CD14-positive monocyte (primary cell): ENCODE data around the gene BHLHE41. TPM values are rescaled to one million over a fixed set of nuclear protein-coding genes. Genes with fewer than 3 reads are reported as not detected.

Experiments used
- DNase-seq, 3 donors: peaks; one replicate each; pipeline ENCODE4 v3.0.0-alpha.2; 2011 to 2022
- H2AFZ ChIP-seq: 2 replicates; pipeline ENCODE4 v1.6.0; 2012; ENCODE audit warnings: mild to moderate bottlenecking, low read depth, low read length, inconsistent platforms; ENCODE audit not compliant: insufficient read depth, poor library complexity, severe bottlenecking
- H3K27ac ChIP-seq, 2 donors: 1 replicate in 1 of 2; 2 replicates in 1 of 2; pipeline ENCODE4 v1.5.1; 2012 to 2013; ENCODE audit warnings: low read length in 2 of 2, control low read depth in 1 of 2, inconsistent platforms in 1 of 2, low read depth in 1 of 2, mild to moderate bottlenecking in 1 of 2
- H3K27me3 ChIP-seq, 2 donors: one replicate each; pipeline versions ENCODE4 v1.6.0 to v1.6.1; 2011 to 2013; ENCODE audit warnings: low read length in 2 of 2; ENCODE audit not compliant: control insufficient read depth in 2 of 2, insufficient read depth in 2 of 2
- H3K36me3 ChIP-seq, 2 donors: replicated peaks in 1 of 2; 1 replicate in 1 of 2; 2 replicates in 1 of 2; pipeline versions ENCODE4 v1.5.1 to v1.6.1; 2012 to 2013; ENCODE audit warnings: low read length in 2 of 2, control low read depth in 1 of 2, inconsistent platforms in 1 of 2, mild to moderate bottlenecking in 1 of 2; ENCODE audit not compliant: insufficient read depth in 2 of 2, control insufficient read depth in 1 of 2
- H3K4me1 ChIP-seq, 2 donors: 1 replicate in 1 of 2; 2 replicates in 1 of 2; pipeline versions ENCODE4 v1.5.1 to v1.6.1; 2012 to 2013; ENCODE audit warnings: low read length in 2 of 2, control low read depth in 1 of 2, inconsistent platforms in 1 of 2, mild to moderate bottlenecking in 1 of 2, moderate library complexity in 1 of 2; ENCODE audit not compliant: insufficient read depth in 2 of 2, control insufficient read depth in 1 of 2
- H3K4me2 ChIP-seq: replicated peaks from 2 replicates; pipeline ENCODE3; 2012; ENCODE audit warnings: low read length, moderate library complexity, mild to moderate bottlenecking; ENCODE audit not compliant: poor library complexity, severe bottlenecking; ENCODE audit errors: extremely low read depth
- H3K4me3 ChIP-seq, 3 experiments: fragments of 200-600 bp in 1 of 3; sonication (generic) in 1 of 3; replicated peaks in 1 of 3; 1 replicate in 2 of 3; 2 replicates in 1 of 3; pipeline ENCODE4 v1.5.1; 2011 to 2013; ENCODE audit warnings: low read length in 3 of 3, mild to moderate bottlenecking in 3 of 3, control low read depth in 2 of 3, low read depth in 2 of 3, inconsistent platforms in 1 of 3, moderate library complexity in 1 of 3
- H3K79me2 ChIP-seq: 2 replicates; pipeline ENCODE4 v1.6.0; 2012; ENCODE audit warnings: mild to moderate bottlenecking, control low read depth, inconsistent platforms, low read length, moderate library complexity; ENCODE audit not compliant: insufficient read depth
- H3K9ac ChIP-seq: 2 replicates; pipeline ENCODE4 v1.6.0; 2017; ENCODE audit warnings: low read length, mild to moderate bottlenecking; ENCODE audit not compliant: insufficient read depth, poor library complexity, severe bottlenecking
- H3K9me3 ChIP-seq, 2 donors: replicated peaks in 1 of 2; 1 replicate in 1 of 2; 2 replicates in 1 of 2; pipeline versions ENCODE4 v1.5.1 to v1.6.1; 2012 to 2013; ENCODE audit warnings: low read length in 2 of 2, control low read depth in 1 of 2; ENCODE audit not compliant: control insufficient read depth in 1 of 2, insufficient read depth in 1 of 2
- H4K20me1 ChIP-seq: 2 replicates; pipeline ENCODE4 v1.6.0; 2012; ENCODE audit warnings: mild to moderate bottlenecking, low read length, control low read depth, moderate library complexity; ENCODE audit not compliant: insufficient read depth
- H3K27ac Mint-ChIP-seq, 7 donors: one replicate each; pipeline ENCODE4 v1.8.0; 2020; ENCODE audit warnings: mild to moderate bottlenecking in 7 of 7, mixed read lengths in 7 of 7, moderate library complexity in 6 of 7, inconsistent platforms in 2 of 7
- H3K27me3 Mint-ChIP-seq, 3 donors: one replicate each; pipeline ENCODE4 v1.8.0; 2021 to 2022; ENCODE audit warnings: low read depth in 3 of 3, mild to moderate bottlenecking in 3 of 3, mixed read lengths in 3 of 3, moderate library complexity in 3 of 3, inconsistent platforms in 1 of 3
- H3K36me3 Mint-ChIP-seq, 2 donors: one replicate each; pipeline ENCODE4 v1.8.0; 2020; ENCODE audit warnings: mixed read lengths in 2 of 2, inconsistent platforms in 1 of 2, mild to moderate bottlenecking in 1 of 2
- H3K4me1 Mint-ChIP-seq: one replicate; pipeline ENCODE4 v1.8.0; 2020; ENCODE audit warnings: mild to moderate bottlenecking, mixed read lengths
- H3K4me3 Mint-ChIP-seq, 2 donors: one replicate each; pipeline ENCODE4 v1.8.0; 2020; ENCODE audit warnings: mild to moderate bottlenecking in 2 of 2, mixed read lengths in 2 of 2, moderate library complexity in 1 of 2
- H3K9me3 Mint-ChIP-seq, 7 donors: one replicate each; pipeline ENCODE4 v1.8.0; 2020 to 2022; ENCODE audit warnings: mixed read lengths in 7 of 7, mild to moderate bottlenecking in 6 of 7, moderate library complexity in 6 of 7, inconsistent platforms in 2 of 7
- WGBS: methylation state at CpG from one replicate; pipeline ENCODE4 v1.1.5; 2013; ENCODE audit warnings: missing lambda C conversion rate; ENCODE audit not compliant: insufficient coverage; 5-methylcytosine and 5-hydroxymethylcytosine counted together
- intact Hi-C, 2 donors: fragments of 100-400 bp; cut with micrococcal nuclease; formaldehyde crosslinking; loops; one replicate each; pipeline versions ENCODE4 v1.15.0 to v1.15.1; 2023
- polyA plus RNA-seq, 3 donors: library from polyadenylated mRNA; depleted of rRNA in 1 of 3; unstranded in 2 of 3; stranded (reverse) in 1 of 3; fragments of 300-500 nt in 2 of 3; fragments of >200 nt in 1 of 3; fragmentation: Illumina TruSeq in 2 of 3; gene quantifications; 1 replicate in 2 of 3; 2 replicates in 1 of 3; pipeline ENCODE4 v1.2.3, GENCODE V29; 2012 to 2021
- TF ChIP-seq, protein P1 (sequence below): fragments of 200-600 bp; IDR thresholded peaks from one replicate; pipeline ENCODE4 v1.8.0; 2022; ENCODE audit warnings: antibody characterized with exemption, mild to moderate bottlenecking

BHLHE41 gene
- polyA plus RNA-seq, 3 donors = 0.03 TPM; not detected in 2

DNA sequence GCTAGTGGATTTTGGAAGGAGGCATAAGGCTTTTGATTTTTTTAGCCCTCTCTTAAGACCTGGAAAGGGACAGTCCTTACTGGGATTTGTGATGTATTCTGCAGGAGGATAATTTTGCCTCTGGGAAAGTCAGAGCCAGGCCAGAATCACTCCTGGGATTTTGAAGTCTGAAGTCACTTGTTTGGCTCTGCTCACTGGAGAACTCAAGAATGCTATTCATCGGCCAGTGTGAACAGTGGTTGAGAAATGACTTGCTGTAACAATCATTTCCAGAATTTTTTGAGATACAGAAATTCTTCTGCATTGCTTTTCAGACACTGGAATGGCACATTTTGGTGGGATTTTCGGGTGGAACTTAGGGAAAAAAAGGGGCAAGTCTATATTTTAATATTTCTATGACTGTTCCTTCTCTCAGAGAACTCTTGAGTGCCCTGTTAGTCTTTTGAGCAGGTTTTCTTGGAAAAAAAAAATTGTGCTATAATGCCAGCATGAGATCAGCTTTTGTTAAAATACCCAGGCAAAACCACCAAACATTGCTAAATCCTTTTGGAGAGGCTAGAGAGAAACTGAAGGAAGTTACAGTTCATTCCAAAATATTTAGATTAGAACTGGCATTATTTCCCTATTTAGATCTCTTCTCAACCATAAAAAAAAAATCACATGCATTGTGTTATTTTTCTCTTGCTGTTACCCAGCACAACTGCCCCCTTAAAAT, 26.1 kb upstream of the BHLHE41 start:
- no peak overlapping the region for H3K4me2 ChIP-seq
- H3K79me2 ChIP-seq = no peaks in the 10 kb centered on the region
- H4K20me1 ChIP-seq = no peaks in the 10 kb centered on the region
- H3K4me3 ChIP-seq = no peak overlapping the region
- 29% methylated on average over 1 of the region's 2 CpGs for WGBS
- no peaks in the 10 kb centered on the region for H3K27me3 Mint-ChIP-seq
- TF ChIP-seq, protein P1, sequence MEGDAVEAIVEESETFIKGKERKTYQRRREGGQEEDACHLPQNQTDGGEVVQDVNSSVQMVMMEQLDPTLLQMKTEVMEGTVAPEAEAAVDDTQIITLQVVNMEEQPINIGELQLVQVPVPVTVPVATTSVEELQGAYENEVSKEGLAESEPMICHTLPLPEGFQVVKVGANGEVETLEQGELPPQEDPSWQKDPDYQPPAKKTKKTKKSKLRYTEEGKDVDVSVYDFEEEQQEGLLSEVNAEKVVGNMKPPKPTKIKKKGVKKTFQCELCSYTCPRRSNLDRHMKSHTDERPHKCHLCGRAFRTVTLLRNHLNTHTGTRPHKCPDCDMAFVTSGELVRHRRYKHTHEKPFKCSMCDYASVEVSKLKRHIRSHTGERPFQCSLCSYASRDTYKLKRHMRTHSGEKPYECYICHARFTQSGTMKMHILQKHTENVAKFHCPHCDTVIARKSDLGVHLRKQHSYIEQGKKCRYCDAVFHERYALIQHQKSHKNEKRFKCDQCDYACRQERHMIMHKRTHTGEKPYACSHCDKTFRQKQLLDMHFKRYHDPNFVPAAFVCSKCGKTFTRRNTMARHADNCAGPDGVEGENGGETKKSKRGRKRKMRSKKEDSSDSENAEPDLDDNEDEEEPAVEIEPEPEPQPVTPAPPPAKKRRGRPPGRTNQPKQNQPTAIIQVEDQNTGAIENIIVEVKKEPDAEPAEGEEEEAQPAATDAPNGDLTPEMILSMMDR = no peak
- H3K4me1 ChIP-seq = peaks cover 0 to 2% of the 10 kb centered on the region in 2 donors
- no peak for DNase-seq
- no peaks in the 10 kb centered on the region for H3K27me3 ChIP-seq
- H3K9me3 ChIP-seq = no peaks in the 10 kb centered on the region
- intact Hi-C loops = no loop called here
- H3K27ac Mint-ChIP-seq = no peak overlapping the region
- H3K9ac ChIP-seq = no peak overlapping the region
- no peaks in the 10 kb centered on the region for H3K4me1 Mint-ChIP-seq
- no peak overlapping the region for H3K4me3 Mint-ChIP-seq
- H3K36me3 Mint-ChIP-seq = no peaks in the 10 kb centered on the region
- H3K27ac ChIP-seq = no peak overlapping the region
- H3K9me3 Mint-ChIP-seq = no peaks in the 10 kb centered on the region
- H3K36me3 ChIP-seq = no peaks in the 10 kb centered on the region
- no peak overlapping the region for H2AFZ ChIP-seq

DNA sequence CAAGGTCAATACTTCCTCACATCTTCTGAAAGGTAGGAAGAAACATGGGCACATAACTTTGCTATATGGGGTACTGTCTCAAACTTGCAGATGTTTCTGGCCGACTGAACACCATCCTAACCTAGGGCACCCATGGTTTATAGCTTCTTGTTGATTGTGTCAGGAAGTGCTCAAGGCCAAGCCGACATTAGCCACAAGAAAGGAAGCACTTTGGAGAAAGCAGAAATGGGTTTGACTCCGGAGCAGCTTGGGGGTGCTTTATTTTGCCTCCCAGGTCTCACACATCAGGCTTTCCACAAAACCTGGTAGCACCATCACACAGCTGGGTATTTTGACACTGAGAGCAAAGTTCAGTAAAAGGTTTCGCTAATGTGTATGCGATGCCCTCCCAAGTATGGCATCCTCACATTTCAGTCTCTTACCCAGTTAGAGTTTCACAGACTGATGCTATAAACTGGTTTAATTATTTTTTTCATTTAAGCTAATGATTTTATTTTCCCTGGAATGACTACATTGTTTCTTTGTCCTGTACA, 25.2 kb upstream of the BHLHE41 start:
- Histone ChIP-seq H3K9me3 (no peaks in the 10 kb centered on the region), H3K4me1 (peaks cover 0 to 2% of the 10 kb centered on the region in 2 donors), H3K4me3 (no peak overlapping the region), H2AFZ (no peak overlapping the region), H3K27ac (no peak overlapping the region), H3K27me3 (no peaks in the 10 kb centered on the region), H3K9ac (no peak overlapping the region), H3K36me3 (no peaks in the 10 kb centered on the region), H3K79me2 (no peaks in the 10 kb centered on the region), H3K4me2 (no peak overlapping the region), H4K20me1 (no peaks in the 10 kb centered on the region)
- intact Hi-C loops = no loop called here
- Mint-ChIP-seq H3K27ac (no peak overlapping the region), H3K4me1 (no peaks in the 10 kb centered on the region), H3K36me3 (no peaks in the 10 kb centered on the region), H3K9me3 (no peaks in the 10 kb centered on the region), H3K4me3 (no peak overlapping the region), H3K27me3 (no peaks in the 10 kb centered on the region)
- WGBS = no CpG with 5 or more reads among the region's 5 CpGs
- TF ChIP-seq, protein P1 = no peak
- DNase-seq = no peak
